ENCODE data around the gene XAB2.

XAB2 gene

GRCh38 chr19:7575434-7576040, 53.8 kb downstream of the XAB2 start:
- no peak for DNase-seq

DNA sequence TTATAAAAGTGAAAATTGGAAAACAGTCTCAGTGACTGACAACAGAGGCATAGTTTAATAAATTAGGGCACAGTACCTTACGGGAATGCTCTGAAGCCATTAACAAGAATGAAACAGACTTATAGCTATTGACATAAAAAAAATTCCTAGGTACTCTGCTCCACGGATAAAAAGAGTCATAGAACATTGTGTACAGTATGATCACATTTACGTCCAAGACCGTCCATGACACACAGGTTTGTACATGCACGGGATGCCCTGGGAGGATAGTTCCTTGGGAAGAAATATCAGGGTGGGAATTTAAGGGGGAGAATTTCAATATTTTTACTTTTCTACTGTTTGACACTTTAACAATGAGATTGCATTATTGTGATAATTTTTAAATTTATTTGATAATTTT, 58.6 kb downstream of the XAB2 start:
- no peak for DNase-seq
